SK-N-SH treated with all-trans-retinoic acid at 6 μM for 48 hours (cell line): ENCODE results near the gene STK16.

Experiments used
- ARNTL ChIP-seq: fragments of 450-650 bp; formaldehyde crosslinking; IDR thresholded peaks from 2 replicates; pipeline ENCODE4 v1.5.0; 2020; ENCODE audit warnings: low read depth, mild to moderate bottlenecking, moderate library complexity, borderline replicate concordance
- TOX ChIP-seq: fragments of 250-450 bp; sonication (Bioruptor Pico); IDR thresholded peaks from 2 replicates; pipeline ENCODE4 v1.8.0; 2021; ENCODE audit warnings: mild to moderate bottlenecking, moderate library complexity, borderline replicate concordance
- ZC3H10 ChIP-seq: fragments of 250-450 bp; sonication (Bioruptor Pico); IDR thresholded peaks from 2 replicates; pipeline ENCODE4 v1.5.1; 2021; ENCODE audit warnings: mild to moderate bottlenecking, moderate library complexity
- TF ChIP-seq, protein P1 (sequence below): fragments of 250-450 bp; sonication (Bioruptor Pico); IDR thresholded peaks from 2 replicates; pipeline ENCODE4 v1.8.0; 2020; ENCODE audit warnings: mild to moderate bottlenecking, moderate library complexity, borderline replicate concordance
- TF ChIP-seq, protein P2 (sequence below): fragments of 250-450 bp; sonication (Bioruptor Pico); IDR thresholded peaks from 2 replicates; pipeline ENCODE4 v1.5.1; 2021; ENCODE audit warnings: mild to moderate bottlenecking, moderate library complexity
- TF ChIP-seq, protein P3 (sequence below): fragments of 250-450 bp; sonication (Bioruptor Pico); IDR thresholded peaks from 2 replicates; pipeline ENCODE4 v1.5.0; 2020; ENCODE audit warnings: mild to moderate bottlenecking, moderate library complexity

DNA sequence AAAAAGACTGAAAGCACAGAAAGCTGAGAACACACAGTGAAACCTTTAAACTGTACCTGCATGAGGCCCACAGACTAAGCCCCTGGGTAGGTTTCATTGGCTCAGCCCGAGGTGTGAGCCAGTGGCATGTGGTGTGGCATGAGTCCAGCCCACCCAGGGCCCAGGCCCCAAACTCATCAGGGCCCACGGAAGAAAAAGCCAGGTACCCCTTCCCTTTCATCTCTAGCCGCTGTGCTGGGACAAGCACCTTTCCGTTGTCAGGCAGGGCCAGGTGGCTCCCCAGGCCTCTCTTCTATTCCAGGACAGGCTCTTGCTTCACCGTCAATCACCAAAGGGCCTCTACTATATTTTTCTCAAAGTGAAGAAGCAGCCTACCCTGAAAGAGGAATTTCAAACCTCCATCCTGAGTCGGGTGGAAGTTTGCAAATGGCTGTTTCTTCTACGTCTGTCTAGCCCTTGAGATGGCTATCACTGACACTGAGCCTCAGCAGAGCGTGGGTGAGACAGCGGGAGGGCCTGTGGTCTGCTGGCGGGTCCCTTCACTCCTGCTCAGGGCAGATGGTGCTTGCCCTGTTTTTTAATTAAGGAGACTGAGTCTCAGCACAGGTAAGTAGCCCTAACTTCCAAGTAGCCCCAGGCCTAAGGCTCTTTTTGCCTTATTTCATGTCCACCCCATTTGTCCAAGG is 42.4 kb downstream of the STK16 start:
- TF ChIP-seq ARNTL (no peak), ZC3H10 (CRISPR knock-in tag) (no peak), TOX (CRISPR knock-in tag) (no peak)
- TF ChIP-seq, protein P1, sequence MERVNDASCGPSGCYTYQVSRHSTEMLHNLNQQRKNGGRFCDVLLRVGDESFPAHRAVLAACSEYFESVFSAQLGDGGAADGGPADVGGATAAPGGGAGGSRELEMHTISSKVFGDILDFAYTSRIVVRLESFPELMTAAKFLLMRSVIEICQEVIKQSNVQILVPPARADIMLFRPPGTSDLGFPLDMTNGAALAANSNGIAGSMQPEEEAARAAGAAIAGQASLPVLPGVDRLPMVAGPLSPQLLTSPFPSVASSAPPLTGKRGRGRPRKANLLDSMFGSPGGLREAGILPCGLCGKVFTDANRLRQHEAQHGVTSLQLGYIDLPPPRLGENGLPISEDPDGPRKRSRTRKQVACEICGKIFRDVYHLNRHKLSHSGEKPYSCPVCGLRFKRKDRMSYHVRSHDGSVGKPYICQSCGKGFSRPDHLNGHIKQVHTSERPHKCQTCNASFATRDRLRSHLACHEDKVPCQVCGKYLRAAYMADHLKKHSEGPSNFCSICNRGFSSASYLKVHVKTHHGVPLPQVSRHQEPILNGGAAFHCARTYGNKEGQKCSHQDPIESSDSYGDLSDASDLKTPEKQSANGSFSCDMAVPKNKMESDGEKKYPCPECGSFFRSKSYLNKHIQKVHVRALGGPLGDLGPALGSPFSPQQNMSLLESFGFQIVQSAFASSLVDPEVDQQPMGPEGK (CRISPR knock-in tag): no peak
- TF ChIP-seq, protein P2, sequence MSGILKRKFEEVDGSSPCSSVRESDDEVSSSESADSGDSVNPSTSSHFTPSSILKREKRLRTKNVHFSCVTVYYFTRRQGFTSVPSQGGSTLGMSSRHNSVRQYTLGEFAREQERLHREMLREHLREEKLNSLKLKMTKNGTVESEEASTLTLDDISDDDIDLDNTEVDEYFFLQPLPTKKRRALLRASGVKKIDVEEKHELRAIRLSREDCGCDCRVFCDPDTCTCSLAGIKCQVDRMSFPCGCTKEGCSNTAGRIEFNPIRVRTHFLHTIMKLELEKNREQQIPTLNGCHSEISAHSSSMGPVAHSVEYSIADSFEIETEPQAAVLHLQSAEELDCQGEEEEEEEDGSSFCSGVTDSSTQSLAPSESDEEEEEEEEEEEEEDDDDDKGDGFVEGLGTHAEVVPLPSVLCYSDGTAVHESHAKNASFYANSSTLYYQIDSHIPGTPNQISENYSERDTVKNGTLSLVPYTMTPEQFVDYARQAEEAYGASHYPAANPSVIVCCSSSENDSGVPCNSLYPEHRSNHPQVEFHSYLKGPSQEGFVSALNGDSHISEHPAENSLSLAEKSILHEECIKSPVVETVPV (CRISPR knock-in tag): no peak
- TF ChIP-seq, protein P3, sequence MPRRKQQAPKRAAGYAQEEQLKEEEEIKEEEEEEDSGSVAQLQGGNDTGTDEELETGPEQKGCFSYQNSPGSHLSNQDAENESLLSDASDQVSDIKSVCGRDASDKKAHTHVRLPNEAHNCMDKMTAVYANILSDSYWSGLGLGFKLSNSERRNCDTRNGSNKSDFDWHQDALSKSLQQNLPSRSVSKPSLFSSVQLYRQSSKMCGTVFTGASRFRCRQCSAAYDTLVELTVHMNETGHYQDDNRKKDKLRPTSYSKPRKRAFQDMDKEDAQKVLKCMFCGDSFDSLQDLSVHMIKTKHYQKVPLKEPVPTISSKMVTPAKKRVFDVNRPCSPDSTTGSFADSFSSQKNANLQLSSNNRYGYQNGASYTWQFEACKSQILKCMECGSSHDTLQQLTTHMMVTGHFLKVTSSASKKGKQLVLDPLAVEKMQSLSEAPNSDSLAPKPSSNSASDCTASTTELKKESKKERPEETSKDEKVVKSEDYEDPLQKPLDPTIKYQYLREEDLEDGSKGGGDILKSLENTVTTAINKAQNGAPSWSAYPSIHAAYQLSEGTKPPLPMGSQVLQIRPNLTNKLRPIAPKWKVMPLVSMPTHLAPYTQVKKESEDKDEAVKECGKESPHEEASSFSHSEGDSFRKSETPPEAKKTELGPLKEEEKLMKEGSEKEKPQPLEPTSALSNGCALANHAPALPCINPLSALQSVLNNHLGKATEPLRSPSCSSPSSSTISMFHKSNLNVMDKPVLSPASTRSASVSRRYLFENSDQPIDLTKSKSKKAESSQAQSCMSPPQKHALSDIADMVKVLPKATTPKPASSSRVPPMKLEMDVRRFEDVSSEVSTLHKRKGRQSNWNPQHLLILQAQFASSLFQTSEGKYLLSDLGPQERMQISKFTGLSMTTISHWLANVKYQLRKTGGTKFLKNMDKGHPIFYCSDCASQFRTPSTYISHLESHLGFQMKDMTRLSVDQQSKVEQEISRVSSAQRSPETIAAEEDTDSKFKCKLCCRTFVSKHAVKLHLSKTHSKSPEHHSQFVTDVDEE (CRISPR knock-in tag): no peak
